ENCODE results near the gene DPP4.

Gene DPP4

DNA sequence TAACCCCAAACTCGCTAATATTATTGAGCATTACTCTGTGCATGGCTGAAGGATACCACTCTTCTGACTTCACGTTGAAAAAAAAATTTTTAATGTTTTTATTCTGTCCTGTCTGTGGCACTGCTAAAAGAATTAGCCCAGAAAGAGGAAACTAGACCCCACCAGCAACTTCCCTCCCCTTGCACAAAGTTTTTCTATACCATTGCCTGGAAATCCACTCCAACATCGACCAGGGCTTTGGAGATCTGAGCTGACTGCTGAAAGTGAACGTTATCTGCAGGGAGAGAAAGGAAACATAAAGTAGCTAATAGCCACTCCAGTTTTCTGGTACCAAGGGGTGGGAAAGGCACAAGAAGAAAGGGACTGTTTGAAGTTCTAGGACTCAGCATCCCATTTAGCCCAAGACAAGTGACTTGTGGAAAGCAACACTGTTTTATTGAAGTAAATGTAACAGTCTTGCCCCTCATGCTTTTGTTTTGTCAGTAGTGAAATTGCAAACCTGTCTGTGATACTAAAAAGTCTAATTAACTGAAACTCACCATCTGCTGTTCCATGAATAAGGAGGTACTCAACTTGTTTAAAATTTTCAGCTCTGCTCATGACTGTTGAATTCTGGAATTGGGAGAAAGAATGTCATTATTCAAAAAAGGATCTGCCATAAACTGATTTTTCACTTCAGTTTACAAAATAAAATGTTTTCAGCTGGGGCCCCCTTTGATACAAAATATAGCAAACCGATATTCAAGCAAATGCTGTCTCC lies 79.1 kb downstream of the DPP4 start:
- CTCF ChIA-PET: interaction anchor here (1.6 to 1.7 kb wide), 2 partner anchors 8 to 13 kb away, joined by 3 to 6 read pairs; no protein-coding TSS in a partner anchor
- H3K4me3 ChIP-seq (ENCODE audit: low read depth, low read length): no peak overlapping the region
- POLR2A ChIA-PET: no interaction called here
- TF ChIP-seq CTCF (IDR thresholded peaks at IDR 0.05; ENCODE audit: insufficient read depth, low read length, missing control alignments): no peak
- DNase-seq (ENCODE audit: low read depth, low spot score): no peak

- ChIA-PET POLR2A (no interaction called here), CTCF (interaction anchor here (0.7 to 1.8 kb wide), 4 partner anchors 14 to 130 kb away, joined by 3 to 5 read pairs (median 4); no protein-coding TSS in a partner anchor)
- TF ChIP-seq CTCF (IDR thresholded peaks at IDR 0.05; ENCODE audit: insufficient read depth, low read length, missing control alignments): no peak
- no peak for DNase-seq (ENCODE audit: low read depth, low spot score)
- no peak overlapping the region for H3K4me3 ChIP-seq (ENCODE audit: low read depth, low read length)
Observed at GRCh38 chr2:161992531-161992930, 81.5 kb downstream of the DPP4 start.

DNA sequence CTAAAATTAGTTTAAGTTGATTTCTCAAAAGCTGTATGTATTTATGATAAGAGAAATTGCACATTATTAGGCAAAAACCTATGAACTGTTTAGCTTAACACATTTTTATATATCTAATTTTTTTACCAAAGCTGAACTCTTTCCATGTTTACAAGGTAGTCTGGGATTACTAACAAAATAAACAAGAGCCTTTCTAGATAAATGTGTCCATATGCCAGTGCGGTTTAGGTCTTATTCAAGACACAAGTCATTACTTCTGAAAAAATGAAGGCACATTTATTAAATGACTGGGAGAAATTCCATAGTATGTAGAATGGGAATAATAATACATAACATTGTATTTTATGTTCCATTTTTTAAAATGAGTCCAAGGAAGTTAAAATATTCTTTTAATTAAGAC lies 82.0 kb downstream of the DPP4 start:
- no peak overlapping the region for H3K4me3 ChIP-seq (ENCODE audit: low read depth, low read length)
- no peak for DNase-seq (ENCODE audit: low read depth, low spot score)
- ChIA-PET CTCF (interaction anchor here (0.7 to 1.7 kb wide), 2 partner anchors 16 to 130 kb away, joined by 3 to 4 read pairs; no protein-coding TSS in a partner anchor), POLR2A (no interaction called here)
- no peak for TF ChIP-seq CTCF (IDR thresholded peaks at IDR 0.05; ENCODE audit: insufficient read depth, low read length, missing control alignments)

DNA sequence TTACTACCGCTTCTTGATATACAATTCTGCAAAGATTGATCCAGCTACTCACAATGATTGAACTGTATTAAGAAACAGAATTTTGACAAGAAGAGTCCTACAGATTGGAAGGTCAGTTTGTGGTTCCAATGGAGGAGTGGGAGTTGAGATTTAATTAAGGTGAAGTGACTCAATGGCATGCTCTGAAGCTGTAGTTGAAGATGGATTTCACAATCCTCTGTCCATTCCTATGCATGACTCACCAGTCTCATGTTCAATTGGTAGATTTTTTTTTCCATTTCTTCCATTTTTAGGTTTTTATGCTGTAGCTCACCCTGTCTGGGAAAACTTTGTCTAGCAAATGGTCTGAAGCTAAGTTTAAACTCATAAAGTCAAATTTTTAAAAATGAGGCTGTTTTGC lies 83.3 kb downstream of the DPP4 start:
- ChIA-PET POLR2A (no interaction called here), CTCF (no interaction called here)
- DNase-seq (ENCODE audit: low read depth, low spot score): peak; percentile 55
- no peak for TF ChIP-seq CTCF (IDR thresholded peaks at IDR 0.05; ENCODE audit: insufficient read depth, low read length, missing control alignments)
- no peak overlapping the region for H3K4me3 ChIP-seq (ENCODE audit: low read depth, low read length)

DNA sequence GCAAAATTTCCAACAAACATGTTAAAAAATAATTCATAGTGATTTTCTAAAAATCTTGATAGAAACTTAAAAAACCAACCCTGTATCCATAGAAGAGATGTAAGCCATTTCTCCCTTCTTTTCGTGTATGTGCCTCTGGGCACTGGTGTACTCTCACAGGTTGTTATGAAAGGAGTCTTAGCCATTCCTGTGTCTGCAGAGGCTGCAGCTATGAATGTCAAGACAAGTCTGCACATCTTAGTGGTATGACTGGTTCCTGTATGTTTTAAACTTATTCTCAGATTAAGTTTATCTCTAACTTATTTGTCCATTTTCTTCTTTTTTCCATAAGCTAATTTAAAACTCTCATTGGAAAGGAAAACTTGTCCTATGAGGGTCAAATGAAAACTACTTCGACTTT lies 84.0 kb downstream of the DPP4 start:
- DNase-seq (ENCODE audit: low read depth, low spot score): no peak
- ChIA-PET CTCF (no interaction called here), POLR2A (no interaction called here)
- no peak for TF ChIP-seq CTCF (IDR thresholded peaks at IDR 0.05; ENCODE audit: insufficient read depth, low read length, missing control alignments)
- no peak overlapping the region for H3K4me3 ChIP-seq (ENCODE audit: low read depth, low read length)

DNA sequence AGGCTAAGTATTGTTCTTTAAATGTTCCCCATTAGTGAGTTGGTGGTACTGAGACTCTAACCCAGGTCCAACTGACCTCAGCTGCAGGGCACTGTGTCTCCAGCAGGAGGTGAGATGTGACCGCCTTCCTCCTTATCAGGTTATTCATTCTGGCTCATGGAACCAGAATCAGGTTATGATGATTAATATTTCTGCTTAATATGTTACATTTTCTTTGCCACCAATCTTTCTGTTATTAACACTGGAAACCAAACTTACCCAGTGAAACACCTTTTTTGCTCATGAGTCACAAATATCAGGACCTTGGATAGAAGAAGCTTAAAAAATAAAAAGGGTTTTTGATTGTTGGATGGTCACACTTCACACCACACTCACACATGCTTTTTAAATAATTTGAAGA lies 85.4 kb downstream of the DPP4 start:
- H3K4me3 ChIP-seq (ENCODE audit: low read depth, low read length): no peak overlapping the region
- TF ChIP-seq CTCF (IDR thresholded peaks at IDR 0.05; ENCODE audit: insufficient read depth, low read length, missing control alignments): no peak
- CTCF ChIA-PET: no interaction called here
- POLR2A ChIA-PET: no interaction called here
- no peak for DNase-seq (ENCODE audit: low read depth, low spot score)
